LNCaP clone FGC (cell line): ENCODE measurements around the gene MAGI2.

ENCODE experiments used
- DNase-seq: peaks from one replicate; pipeline ENCODE4 v3.0.0-alpha.2; 2011; ENCODE audit warnings: low read depth
- H3K4me3 ChIP-seq: 2 replicates; pipeline ENCODE4 v1.5.1; 2011; ENCODE audit warnings: mild to moderate bottlenecking, low read depth, low read length, control low read depth
- CTCF ChIP-seq: IDR thresholded peaks from 2 replicates; pipeline ENCODE4 v1.5.1; 2012; ENCODE audit warnings: mild to moderate bottlenecking; ENCODE audit not compliant: control insufficient read depth, insufficient read depth; ENCODE audit errors: extremely low read depth

MAGI2 gene

DNA sequence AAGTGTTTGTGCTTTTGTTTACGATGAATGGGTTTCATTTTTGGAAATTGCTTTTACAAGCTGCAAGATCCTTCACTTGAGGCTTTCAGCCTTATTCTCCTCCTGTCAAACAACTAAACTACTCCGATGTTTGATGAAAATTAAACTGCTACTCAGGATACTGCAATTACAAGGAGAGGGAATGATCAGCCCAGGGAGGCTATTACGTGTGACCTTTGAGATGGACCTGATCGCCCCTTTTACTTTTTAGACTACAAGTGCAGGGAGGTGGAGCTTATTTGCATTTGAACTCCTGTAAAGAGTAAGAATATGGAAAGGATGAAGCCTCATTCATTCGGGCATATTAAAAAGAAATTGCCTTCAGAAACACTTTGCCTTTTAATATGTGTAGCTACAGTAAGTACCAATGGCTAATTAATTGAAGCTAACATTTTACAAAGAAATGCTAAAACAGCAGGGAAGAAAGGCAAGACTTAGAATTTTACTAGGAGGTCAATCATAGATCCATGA is 1435.8 kb downstream of the MAGI2 start:
- no peak overlapping the region for H3K4me3 ChIP-seq
- DNase-seq, result no peak

DNA sequence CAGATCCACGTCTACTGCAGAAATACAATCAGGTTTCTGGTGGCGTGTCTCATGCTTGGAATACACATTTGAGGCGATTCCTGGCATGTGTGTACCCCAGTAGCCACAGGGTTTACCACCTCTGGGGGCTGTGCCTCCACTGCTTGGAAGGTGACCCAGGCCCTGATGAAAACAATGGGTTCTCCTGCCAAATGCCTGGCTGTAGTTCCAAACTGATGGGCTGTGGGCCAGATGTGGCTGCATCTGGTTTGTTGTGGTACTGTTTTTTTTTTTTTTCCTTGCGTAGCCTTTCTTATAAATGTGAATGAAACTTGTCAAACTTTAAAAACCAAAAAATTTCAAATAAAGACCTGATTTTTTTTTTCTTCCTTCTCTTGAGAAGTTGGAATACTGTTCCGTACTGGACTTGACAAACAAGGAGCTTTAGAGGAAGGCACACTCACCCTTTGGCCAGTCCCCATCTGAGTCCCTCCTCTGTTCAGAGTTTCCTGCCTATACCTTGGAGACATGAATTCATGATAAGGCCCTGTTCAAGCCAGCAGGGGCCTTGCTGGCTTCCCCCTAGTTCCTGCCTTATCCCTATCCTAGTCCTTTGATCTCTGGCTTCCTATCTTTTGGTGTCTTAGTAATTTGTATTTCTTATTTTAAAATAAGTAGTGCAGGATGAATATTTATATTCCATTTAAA is 1437.8 kb downstream of the MAGI2 start:
- TF ChIP-seq CTCF, result no peak
- H3K4me3 ChIP-seq, result no peak overlapping the region
- DNase-seq, result no peak

More for the DNA sequence above, 1435.8 kb downstream of the MAGI2 start:
- TF ChIP-seq CTCF, result no peak

GRCh38 chr7:78014401-78014800 is 1439.1 kb downstream of the MAGI2 start:
- DNase-seq, result no peak
- no peak for TF ChIP-seq CTCF
- H3K4me3 ChIP-seq, result no peak overlapping the region

- no peak for TF ChIP-seq CTCF
- H3K4me3 ChIP-seq, result no peak overlapping the region
- no peak for DNase-seq
Measured at GRCh38 chr7:78013386-78013785, 1440.1 kb downstream of the MAGI2 start.

DNA sequence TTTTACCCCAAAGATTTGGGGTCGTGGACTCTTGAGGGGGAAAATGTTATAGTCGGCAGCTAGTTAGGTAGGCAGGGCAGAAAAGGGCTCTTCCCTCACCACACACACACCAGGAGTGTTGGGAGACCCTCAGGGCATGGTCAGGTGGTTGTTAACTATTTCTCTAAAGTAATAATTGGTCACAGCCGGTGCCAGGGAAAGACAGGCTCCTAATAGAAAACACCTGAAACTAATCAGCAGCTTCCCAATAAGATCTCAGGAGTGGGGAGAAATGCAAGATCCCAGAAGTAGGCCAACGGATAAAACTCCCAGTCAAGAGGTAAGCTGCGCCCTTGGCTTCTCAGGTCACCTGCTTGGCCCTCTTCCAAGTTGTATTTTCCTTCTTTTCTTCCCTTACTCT is 1441.8 kb downstream of the MAGI2 start:
- no peak for TF ChIP-seq CTCF
- no peak for DNase-seq
- H3K4me3 ChIP-seq, result no peak overlapping the region

DNA sequence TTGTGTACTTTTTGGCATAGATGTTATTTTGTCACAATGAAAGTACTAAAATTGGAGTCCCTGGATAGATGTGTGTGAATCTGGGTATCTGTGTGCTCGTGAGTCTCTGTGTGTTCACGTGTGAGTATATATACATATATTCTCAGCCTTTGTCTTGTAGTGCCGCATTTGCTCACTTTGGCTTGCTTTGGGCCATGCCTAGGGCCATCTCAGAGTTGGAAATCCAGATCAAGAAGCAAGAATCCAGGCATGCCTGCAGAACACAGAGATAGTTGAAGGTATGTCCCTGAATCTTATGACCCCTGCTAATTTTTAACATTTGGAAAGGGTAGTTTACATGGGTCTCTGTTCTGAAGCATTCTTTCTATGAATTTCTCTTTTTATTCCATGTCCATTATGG is 1446.2 kb downstream of the MAGI2 start:
- no peak for TF ChIP-seq CTCF
- no peak overlapping the region for H3K4me3 ChIP-seq
- DNase-seq, result no peak
